AML-193 (cell line): ENCODE measurements around the gene DGAT2L6.
A peak's percentile ranks its signal among the peaks of the same experiment; 100 is the strongest.

Experiments used
- DNase-seq, 2 experiments: peaks; one replicate each; lab custom pipeline; 2025; lab: John Stamatoyannopoulos, UW

DGAT2L6 gene, protein sequence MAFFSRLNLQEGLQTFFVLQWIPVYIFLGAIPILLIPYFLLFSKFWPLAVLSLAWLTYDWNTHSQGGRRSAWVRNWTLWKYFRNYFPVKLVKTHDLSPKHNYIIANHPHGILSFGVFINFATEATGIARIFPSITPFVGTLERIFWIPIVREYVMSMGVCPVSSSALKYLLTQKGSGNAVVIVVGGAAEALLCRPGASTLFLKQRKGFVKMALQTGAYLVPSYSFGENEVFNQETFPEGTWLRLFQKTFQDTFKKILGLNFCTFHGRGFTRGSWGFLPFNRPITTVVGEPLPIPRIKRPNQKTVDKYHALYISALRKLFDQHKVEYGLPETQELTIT

DNA sequence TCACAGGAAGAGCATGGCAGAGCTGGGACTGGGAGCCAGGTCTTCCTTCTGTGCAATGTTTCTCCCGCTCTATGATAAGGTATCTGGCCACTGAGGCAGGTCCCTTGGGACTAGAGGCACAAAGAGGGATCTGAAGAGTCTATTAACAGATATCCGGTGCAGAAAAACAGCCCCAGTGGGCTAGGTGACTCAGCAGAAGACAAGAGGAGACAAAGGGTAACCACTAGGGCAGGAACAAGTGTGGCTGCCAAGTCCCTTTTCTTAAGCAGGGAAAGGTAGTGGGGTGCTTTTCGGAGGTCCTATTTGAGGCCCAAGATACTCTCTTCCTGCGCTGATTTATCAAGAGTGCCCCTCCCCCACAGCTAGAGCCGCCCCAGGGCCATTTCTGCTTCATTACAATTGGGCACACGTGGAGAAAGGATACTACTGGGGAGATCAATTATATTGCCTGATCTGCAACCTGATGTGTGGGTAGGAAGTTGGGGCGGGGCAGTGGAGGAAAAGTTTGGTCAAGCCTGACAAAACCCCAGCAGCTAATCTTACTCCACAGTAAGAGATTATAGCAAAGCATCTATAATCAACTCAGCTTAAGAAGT, at the start of gene DGAT2L6:
Gene DGAT2L6 (plus strand): TSS at position 546 of the 596 bp plus-strand sequence. CDS start 100 bp downstream, outside the sequence.
- DNase-seq: no peak

DNA sequence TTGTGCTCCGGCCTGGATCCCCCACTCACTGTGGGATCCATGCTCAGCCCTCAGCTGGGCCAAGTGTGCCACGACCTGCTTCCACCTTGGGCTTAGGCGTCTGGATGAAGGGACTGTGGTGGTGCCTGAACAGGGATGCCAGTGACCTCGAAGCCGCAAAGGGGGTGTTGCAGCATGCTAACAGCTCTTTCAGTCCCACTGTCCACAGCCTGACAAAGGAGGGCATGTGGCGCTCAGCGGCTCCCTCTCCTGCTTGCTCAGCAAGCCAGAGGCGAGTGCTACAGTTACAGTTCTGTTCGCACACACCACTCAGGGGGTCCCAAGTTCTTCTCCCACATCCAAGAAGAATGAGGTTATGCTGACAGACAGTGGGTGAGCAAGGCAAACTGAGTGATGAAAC, 49.2 kb upstream of the DGAT2L6 start:
- DNase-seq: no peak

DNA sequence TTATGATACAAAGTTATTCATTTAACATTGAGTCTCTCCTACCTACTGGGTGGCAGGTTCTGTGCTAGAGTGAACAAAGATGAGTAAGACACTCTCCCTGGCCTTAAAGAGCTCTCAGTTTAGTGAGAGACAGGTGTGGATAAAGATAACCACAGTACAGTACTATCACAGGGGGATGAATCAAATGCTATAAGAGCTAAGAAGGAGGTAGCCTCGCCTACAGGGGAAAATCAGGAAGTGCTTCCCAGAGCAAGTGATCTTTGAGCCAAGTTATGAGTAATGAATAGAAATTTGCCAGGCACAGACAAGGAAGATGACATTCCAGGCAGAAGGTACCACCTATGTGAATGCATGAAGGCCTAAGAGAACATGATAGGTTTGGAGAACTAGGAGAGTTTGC, 47.5 kb upstream of the DGAT2L6 start:
- DNase-seq: no peak

DNA sequence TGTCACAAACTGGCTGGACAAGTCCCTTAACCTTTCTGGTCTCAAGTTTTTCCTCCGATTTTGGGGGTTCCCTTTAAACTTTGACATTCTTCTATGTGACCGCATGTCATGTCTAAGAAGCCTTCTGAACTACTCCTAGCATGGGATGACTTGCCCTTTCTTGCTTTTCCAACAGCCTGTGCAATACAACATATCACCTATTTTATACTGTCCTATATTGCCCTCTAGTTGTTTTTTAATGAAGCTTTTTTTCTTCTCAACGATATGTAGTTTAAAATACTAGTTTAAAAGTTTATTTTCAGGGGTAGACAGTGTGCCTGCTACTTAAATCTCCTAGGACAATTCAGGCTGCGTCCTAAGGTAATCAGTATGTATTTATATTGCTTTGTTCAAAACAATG, 45.1 kb upstream of the DGAT2L6 start:
- peak; percentile 26 to 32 for DNase-seq

DNA sequence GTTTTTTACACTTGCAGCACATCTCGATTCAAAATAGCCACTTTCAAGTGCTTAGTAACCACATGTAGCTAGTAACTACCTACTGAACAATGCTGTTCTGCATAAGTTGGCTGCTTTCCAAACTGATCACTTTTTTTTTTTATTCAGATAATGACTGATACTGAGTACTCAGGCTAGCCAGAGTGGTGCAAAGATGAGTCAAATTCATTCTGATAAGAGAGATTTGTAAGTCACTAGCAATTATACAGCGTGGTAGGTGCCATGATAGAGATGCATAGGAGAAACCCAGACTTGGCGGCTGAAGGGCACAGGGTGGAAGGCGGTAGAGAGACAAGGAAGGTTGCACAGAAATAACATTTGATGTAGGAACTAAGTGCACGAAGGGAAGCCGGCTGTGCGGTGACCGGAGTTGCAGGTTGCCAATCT, 44.4 kb upstream of the DGAT2L6 start:
- DNase-seq: no peak

DNA sequence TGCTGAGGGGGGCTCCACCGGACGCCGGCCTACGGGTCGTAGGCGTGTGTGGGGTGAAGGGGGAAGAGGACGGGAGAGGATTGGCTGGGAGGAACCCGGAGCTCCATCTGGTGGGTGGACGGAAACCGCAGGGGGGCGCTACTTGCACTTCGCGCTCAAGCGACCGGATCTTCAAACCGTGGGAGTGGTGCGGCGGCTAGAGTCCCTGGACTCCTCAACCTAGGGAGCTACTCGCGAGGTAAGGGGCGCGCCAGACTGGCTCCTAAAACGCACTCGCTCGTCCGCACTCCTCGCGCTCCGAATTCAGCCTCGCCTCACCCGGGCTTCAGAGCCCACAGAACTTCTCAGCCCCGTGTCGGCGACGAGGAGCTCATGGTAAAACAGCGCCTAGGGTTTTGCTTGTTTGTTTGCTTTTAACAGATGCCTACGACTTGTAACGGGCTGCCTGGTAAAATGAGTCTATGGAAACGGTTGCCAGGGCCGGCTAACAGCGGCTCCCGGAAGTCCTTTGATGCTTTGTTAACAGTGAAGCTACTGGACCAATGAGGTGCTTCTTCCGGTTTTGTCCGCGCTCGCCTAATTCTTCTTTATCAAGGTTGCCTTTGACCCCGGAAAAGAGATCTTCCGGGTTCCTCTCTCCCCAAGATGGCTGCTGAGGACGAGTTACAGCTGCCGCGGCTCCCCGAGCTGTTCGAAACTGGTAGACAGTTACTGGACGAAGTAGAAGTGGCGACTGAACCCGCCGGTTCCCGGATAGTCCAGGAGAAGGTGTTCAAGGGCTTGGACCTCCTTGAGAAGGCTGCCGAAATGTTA, 43.8 kb upstream of the DGAT2L6 start, which contains the start of gene IGBP1:
Gene IGBP1 (plus strand): TSS at position 145 of the 813 bp plus-strand sequence. CDS start 501 bp downstream, at position 646.
- DNase-seq: peak; percentile 73 to 76

DNA sequence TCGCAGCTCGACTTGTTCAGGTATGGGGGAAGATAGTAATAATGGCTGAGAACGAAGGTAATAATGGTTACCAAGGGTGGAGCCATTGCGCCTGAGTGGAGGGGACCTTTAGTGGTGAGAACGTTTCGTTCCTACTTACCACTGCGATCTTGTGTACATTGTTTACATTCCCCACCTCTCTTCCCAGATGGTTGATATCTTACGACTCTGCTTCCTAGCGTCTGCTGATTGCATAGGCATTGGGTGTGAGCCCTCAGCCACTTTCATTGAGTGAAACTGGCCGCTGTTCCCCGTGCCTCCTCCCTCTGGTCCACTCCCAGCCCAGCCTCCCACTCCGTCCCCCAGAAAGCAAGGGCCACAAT, 43.2 kb upstream of the DGAT2L6 start:
- no peak for DNase-seq

DNA sequence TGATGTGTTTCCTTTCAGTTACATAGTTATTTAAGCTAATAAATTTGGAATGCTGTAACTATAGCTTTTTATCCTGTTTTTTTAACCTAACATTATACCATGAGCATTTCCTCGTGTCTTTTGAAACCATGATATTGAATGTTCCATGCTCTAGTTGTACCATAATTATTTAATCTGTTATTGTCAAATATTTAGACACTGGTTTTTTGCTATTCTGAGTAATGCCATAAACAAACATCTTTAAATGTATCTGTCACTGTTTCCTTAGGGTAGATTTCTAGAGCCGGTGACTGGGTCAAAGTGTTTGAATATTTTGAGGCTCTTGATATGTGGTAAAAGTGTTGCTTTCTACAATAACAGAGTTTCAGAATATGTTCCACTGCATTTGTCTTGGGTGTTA, 38.7 kb upstream of the DGAT2L6 start:
- no peak for DNase-seq

DNA sequence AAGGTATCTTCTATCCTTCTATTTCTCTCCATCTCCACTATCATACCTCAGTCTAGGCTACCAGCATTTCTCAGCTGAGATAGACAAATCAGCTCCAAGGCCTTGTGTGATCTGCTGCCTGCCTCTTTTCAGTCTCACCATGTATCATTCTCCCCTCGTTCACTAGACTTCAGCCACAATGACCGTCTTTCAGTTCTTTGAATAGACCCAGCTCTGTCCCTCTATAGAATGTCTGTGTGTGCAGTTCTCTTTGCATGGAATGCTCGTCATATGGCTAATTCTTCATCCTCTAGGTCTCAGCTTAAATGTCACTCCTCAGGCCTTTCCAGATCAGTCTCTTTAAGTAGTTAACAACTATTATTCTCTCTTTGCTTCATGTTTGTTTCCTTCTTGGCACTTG, 37.5 kb upstream of the DGAT2L6 start:
- no peak for DNase-seq

DNA sequence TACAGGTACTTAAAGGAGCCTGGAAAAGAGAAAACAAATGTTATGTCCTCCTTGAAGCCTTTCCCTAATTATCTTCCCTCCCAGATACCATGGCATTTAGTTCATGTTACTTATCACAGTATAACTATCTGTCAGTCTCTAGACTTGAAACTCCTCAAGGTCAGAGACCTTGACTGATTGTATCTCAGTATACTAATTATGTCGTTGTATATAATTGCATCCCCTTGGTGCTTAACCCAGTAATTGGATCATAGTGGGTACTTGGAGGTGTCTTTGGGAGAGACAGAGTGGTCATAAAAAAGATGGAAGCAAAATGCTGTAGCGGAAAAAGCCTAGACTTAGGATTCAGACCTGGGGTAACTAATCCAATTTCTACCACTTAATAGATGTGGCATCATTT, 35.9 kb upstream of the DGAT2L6 start:
- no peak for DNase-seq

DNA sequence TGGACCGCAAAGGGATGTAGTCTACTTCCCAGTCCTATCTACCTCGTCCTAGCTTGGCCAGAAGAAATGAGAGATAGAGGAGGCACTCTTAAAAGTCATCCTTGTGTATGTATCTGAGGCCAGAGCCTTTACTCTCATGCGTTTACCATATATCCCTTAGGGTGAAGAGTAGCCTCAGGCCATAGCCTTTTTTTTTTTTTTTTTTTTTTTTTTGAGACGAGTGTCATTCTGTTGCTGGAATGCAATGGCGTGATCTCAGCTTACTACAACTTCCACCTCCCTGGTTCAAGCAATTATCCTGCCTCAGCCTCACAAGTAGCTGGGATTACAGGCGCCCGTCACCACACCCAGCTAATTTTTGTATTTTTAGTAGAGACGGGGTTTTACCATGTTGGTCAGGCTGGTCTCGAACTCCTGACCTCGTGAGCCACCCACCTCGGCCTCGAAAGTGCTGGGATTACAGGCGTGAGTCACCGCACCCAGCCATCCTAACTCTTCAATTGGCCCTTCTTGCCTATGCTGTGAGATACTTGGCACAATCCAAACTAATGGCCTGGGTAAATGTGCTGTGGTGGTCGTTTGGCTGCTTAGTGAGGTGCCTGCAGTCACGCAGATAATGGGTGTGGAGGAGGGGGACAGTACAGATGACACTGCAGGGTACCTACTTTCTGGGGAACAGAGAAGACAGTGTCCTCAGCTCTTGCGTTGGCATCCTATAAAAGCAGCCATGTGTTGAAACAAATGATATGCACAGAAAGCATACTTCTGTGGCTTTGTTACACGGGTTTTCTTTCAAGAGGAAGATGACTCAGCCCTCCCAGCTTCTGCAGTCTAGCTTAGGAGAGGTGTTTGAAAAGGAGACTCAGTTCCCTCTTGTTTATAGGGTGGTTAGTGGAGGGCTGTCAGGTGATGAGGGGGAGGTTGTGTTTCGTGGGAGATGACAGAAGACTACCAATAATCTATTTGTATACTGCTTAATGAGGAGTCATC, 10.4 kb upstream of the DGAT2L6 start:
- DNase-seq: peak in 1 of 2 experiments; percentile 2

DNA sequence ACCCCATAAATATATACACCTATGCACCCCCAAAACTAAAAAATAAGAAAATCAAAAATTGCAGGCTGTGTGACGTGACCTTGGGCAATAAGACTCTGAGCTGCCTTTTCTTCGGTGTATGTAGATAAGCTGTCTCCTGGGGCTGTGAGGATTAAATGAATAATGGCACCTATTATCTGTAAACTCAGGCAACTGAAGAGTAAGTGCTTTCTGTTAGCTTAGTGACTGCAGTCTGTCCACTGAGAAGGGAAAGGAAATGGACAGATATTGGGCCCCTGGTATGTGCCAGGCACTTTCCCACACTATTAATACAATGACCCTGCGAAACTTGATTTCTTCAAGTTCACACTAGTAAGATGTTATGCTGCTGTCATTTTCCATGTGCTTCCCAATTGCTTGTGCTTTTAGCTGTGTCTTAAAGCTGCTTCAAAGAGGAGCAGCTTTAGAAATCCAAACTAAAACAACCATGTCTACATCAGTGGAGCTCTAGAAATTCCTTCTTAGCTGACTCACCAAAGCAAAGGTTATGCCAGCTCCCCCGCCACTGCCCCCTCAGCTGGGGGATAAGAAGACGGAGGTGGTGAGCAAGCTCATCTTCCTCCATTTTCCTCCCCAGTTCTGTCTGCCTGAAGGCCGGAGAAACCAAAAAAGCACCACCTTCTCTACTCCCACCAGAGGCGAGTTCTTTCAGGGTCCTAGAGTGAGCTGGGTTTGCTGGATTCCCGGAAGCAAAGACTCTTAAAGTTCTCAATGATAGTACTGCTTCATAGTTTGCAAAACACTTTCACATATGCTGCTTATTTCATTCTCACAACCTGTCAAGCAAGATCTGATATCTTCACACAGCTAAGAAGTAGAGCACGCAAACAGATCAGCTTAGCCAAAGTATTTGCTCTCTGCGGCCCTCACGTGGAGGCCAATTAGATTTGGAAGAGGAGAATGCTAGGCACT, 8.8 kb upstream of the DGAT2L6 start:
- no peak for DNase-seq

DNA sequence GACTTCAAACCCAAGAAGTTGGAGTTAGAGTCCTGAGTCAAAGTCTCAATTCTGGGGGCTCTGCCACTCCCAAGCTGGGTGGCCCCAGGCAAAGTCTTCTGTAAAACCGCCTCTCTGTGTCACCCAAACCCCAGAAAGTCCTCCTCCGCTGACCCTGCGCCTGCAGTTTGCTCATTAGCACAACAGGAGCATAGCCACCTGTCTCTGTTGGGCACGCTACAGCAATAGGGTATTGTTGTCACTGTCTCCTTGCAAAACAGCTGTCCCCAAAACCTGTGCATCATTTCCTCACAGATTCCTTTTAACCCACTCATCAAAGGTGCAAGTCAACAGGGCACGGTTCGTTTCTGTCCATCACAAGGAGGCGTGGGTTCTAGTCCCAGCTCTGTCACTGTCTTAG, 8.0 kb upstream of the DGAT2L6 start:
- DNase-seq: no peak

DNA sequence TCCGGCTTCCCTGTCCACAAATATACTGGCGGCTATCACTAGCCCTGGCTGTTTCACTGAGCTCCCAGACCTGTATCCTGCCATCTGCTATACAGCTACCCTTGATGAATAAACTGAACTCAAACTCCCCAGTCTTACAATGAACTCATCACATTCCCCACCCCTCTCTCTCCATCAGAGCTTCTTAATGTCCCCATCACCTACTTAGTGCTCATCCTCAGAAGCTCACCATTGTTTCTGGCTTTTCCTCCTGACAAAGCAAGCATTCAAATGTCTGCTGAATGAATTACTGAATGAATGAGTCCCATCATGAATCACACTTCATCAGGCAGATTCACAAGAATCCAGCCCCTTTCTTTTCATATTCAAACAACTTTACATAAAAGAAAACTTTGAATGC, 5.7 kb upstream of the DGAT2L6 start:
- DNase-seq: no peak

DNA sequence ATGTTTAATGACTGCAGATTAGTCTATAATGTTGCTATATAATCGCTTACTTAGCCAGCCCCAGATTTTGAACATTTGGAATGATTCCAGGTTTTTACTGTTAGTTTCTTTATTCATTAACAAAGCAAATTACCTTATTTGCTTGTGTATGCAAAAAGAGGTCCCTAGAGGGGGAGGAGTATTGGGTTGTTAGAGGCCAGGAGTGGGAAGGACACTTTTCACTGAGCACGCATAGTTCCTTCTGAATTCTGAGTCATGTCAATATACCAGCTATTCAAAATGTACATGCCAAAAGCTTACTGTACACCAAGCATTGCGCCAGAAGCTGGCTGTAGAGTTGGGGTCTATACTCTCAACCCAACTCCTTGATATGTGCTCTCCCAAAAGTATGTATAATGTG, 5.1 kb upstream of the DGAT2L6 start:
- DNase-seq: no peak

DNA sequence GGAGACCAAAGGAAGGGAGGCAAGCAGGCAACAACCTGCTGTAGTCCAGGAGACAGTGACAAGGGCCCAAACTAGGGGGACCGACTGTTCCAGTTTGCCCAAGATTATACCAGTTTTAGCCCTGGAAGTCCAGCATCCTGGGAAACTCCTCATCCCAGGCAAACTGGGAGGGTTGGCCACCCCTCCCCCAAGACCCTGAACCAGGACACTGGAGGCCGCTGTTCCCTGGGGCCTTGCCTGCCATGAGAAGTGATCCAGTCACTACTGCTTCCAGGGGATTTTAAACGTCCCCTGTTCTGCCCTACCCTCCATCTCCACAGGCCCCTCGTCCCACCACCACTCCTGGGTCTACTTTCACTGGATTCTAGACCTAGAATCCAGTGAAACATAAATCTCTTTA, 4.3 kb upstream of the DGAT2L6 start:
- no peak for DNase-seq

DNA sequence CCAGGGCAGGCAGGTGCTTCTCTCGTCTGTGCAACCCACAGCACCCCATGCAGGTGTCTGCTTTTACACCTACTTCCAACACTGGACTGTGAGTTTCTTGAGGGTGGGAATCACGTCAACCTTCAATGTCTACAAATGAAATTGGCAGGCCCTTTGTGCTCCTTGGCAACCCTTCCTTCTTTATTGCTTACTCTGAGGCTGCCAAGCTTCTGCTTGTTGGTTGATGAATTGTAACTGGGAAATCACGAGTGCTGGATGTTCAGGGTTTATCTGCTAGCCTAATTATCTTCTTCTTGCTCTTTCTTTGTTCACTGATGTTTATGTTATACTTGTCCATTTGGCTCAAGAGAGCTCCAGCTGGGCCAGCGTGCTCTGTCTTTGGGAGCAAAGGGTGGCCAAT, 2.5 kb upstream of the DGAT2L6 start:
- DNase-seq: no peak

DNA sequence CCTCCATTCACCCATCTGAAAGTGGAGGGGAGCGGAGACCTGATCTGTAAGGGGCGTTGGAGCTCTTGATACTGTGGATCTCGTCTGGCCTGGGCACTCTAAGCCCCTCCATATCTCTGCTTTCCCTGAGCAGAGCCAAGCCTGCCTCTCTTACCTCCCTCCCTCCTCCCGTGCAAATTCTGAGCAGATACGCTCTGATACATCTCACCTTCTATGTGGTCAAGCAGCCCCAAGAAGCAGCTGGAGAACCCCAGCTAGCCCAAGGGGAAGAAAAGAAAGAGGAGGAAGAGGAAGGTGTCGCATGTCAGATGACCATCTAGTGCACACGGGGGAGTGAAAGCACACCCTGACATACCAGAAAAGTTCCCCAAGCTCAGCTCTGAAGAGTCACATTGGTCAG, 1.9 kb upstream of the DGAT2L6 start:
- DNase-seq: no peak

DNA sequence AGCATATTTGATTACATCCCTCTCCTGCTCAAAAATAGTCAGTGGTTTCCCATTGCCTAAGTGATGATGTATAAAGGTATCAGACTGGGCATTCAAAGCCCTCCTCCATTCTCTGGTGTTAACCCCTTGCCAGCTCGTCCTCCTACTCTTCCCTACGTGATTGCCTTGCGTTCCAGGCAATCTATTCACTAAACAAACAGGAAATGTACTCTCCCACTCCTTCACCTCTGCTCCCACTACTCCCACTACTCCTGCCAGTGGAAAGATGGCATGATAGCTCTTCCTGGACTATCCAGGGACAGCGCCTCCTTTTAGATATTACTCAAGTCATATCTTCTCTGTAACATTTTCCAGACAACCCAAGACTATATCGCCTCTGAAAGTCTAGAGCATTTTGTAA, 5.8 kb downstream of the DGAT2L6 start:
- DNase-seq: no peak

DNA sequence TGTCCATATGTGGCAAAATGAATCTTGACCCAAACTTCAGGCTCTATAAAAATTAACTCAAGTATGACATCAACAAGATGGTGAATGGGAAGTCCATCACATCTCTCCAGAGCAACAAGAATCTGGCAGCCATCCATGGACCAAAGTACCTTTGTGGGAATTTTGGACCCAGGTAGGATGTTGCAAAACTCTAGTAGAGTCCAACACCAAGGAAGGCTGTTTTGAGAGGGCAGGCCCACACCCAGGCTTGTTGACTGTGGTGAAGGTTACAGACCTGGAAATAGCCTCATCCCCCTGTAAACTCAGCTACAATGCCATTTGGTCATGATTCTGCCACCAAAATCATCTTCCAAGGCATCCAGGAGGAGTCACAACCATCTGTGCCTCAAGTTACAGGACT, 12.9 kb downstream of the DGAT2L6 start:
- DNase-seq: no peak
